WTC11 (cell line): ENCODE results near the gene SGPP2. TPM values are rescaled to one million over a fixed set of nuclear protein-coding genes. Genes with fewer than 3 reads are reported as not detected.

Experiments used
- ATAC-seq: fragments of 200-7000 bp; cut with Tn5 transposase; 2 replicates; pipeline ENCODE4 v1.10.0; 2021; ENCODE audit warnings: mild to moderate bottlenecking, moderate library complexity
- CTCF ChIA-PET: fragments of 300-600 bp; sonication (Branson Sonifier 250); formaldehyde crosslinking; loops from one replicate; lab custom pipeline; 2021; ENCODE audit warnings: antibody characterized with exemption; lab: Charles Lee
- POLR2A ChIA-PET: fragments of 350-600 bp; sonication (Branson Sonifier 250); formaldehyde crosslinking; loops from one replicate; lab custom pipeline; 2021; ENCODE audit warnings: antibody characterized with exemption; lab: Charles Lee
- DNase-seq: peaks from one replicate; pipeline ENCODE4 v3.0.0; 2021; ENCODE audit warnings: low spot score
- H3K27ac Mint-ChIP-seq: 2 replicates; pipeline ENCODE4 v1.8.0; 2021; ENCODE audit warnings: mixed read lengths
- H3K27me3 Mint-ChIP-seq: 2 replicates; pipeline ENCODE4 v1.8.0; 2021; ENCODE audit warnings: low read depth, mild to moderate bottlenecking, moderate library complexity, mixed read lengths
- H3K36me3 Mint-ChIP-seq: 2 replicates; pipeline ENCODE4 v1.8.0; 2021; ENCODE audit warnings: mixed read lengths
- H3K4me1 Mint-ChIP-seq: 2 replicates; pipeline ENCODE4 v1.8.0; 2022; ENCODE audit warnings: mixed read lengths
- H3K4me3 Mint-ChIP-seq: 2 replicates; pipeline ENCODE4 v1.8.0; 2021; ENCODE audit warnings: mild to moderate bottlenecking, moderate library complexity, mixed read lengths
- H3K9me3 Mint-ChIP-seq: 2 replicates; pipeline ENCODE4 v1.8.0; 2021; ENCODE audit warnings: mixed read lengths
- AR ChIP-seq: fragments of 250-450 bp; sonication (Bioruptor Pico); IDR thresholded peaks from 2 replicates; pipeline ENCODE4 v1.9.0; 2021; ENCODE audit warnings: mild to moderate bottlenecking
- ATF3 ChIP-seq: sonication (generic); formaldehyde crosslinking; conservative IDR thresholded peaks from 2 replicates; pipeline ENCODE4 v1.8.1; 2022; ENCODE audit warnings: mild to moderate bottlenecking, missing genetic modification reagents
- ERG ChIP-seq: fragments of 250-450 bp; sonication (Bioruptor Pico); IDR thresholded peaks from 2 replicates; pipeline ENCODE4 v1.8.0; 2021; ENCODE audit warnings: mild to moderate bottlenecking
- FOXJ3 ChIP-seq: sonication (generic); formaldehyde crosslinking; IDR thresholded peaks from 2 replicates; pipeline ENCODE4 v1.9.0; 2021; ENCODE audit warnings: missing genetic modification reagents, mild to moderate bottlenecking, borderline replicate concordance
- GABPB1 ChIP-seq: sonication (generic); formaldehyde crosslinking; IDR thresholded peaks from 2 replicates; pipeline ENCODE4 v1.8.1; 2023; ENCODE audit warnings: mild to moderate bottlenecking, missing genetic modification reagents
- IRF1 ChIP-seq: sonication (generic); formaldehyde crosslinking; IDR thresholded peaks from 2 replicates; pipeline ENCODE4 v1.8.0; 2023; ENCODE audit warnings: missing genetic modification reagents
- MAX ChIP-seq: sonication (generic); formaldehyde crosslinking; IDR thresholded peaks from 2 replicates; pipeline ENCODE4 v1.8.0; 2022; ENCODE audit warnings: mild to moderate bottlenecking, missing genetic modification reagents
- MXD4 ChIP-seq: fragments of 250-450 bp; sonication (Bioruptor Pico); IDR thresholded peaks from 2 replicates; pipeline ENCODE4 v1.8.0; 2021; ENCODE audit warnings: mild to moderate bottlenecking, moderate library complexity, borderline replicate concordance
- MYBL2 ChIP-seq: sonication (generic); formaldehyde crosslinking; IDR thresholded peaks from 2 replicates; pipeline ENCODE4 v1.8.1; 2023; ENCODE audit warnings: mild to moderate bottlenecking, moderate library complexity, missing genetic modification reagents
- RORB ChIP-seq: fragments of 250-450 bp; sonication (Bioruptor Pico); IDR thresholded peaks from 2 replicates; pipeline ENCODE4 v1.9.0; 2021; ENCODE audit warnings: mild to moderate bottlenecking
- SOX15 ChIP-seq: fragments of 250-450 bp; sonication (Bioruptor Pico); IDR thresholded peaks from 2 replicates; pipeline ENCODE4 v1.9.0; 2021; ENCODE audit warnings: mild to moderate bottlenecking
- STAT6 ChIP-seq: sonication (generic); formaldehyde crosslinking; conservative IDR thresholded peaks from 2 replicates; pipeline ENCODE4 v1.8.1; 2023; ENCODE audit warnings: mild to moderate bottlenecking, low read depth, missing genetic modification reagents, moderate library complexity
- TEAD1 ChIP-seq: sonication (generic); formaldehyde crosslinking; IDR thresholded peaks from 2 replicates; pipeline ENCODE4 v1.8.0; 2022; ENCODE audit warnings: mild to moderate bottlenecking, missing genetic modification reagents
- TP53 ChIP-seq: sonication (generic); formaldehyde crosslinking; IDR thresholded peaks from 2 replicates; pipeline ENCODE4 v1.8.1; 2023; ENCODE audit warnings: mild to moderate bottlenecking, missing genetic modification reagents
- ZNF232 ChIP-seq: sonication (generic); formaldehyde crosslinking; IDR thresholded peaks from 2 replicates; pipeline ENCODE4 v1.8.0; 2022; ENCODE audit warnings: mild to moderate bottlenecking, missing genetic modification reagents
- ZNF317 ChIP-seq: sonication (generic); formaldehyde crosslinking; IDR thresholded peaks from 2 replicates; pipeline ENCODE4 v1.8.1; 2023; ENCODE audit warnings: low read depth, mild to moderate bottlenecking, moderate library complexity, missing genetic modification reagents, borderline replicate concordance
- ZNF416 ChIP-seq: fragments of 250-450 bp; sonication (Bioruptor Pico); IDR thresholded peaks from 2 replicates; pipeline ENCODE4 v1.9.0; 2021; ENCODE audit warnings: mild to moderate bottlenecking, inconsistent platforms
- ZNF423 ChIP-seq: fragments of 250-450 bp; sonication (Bioruptor Pico); IDR thresholded peaks from 2 replicates; pipeline ENCODE4 v2.1.2; 2022; ENCODE audit warnings: mild to moderate bottlenecking, moderate library complexity
- ZNF512 ChIP-seq: sonication (generic); formaldehyde crosslinking; IDR thresholded peaks from 2 replicates; pipeline ENCODE4 v1.8.1; 2022; ENCODE audit warnings: missing genetic modification reagents, borderline replicate concordance
- ZNF671 ChIP-seq: fragments of 250-450 bp; sonication (Bioruptor Pico); IDR thresholded peaks from 2 replicates; pipeline ENCODE4 v1.8.0; 2021; ENCODE audit warnings: mild to moderate bottlenecking
- total RNA-seq: library from RNA; stranded (reverse); gene quantifications from 3 replicates; pipeline ENCODE4 v1.2.3, GENCODE V29; 2021
- TF ChIP-seq, protein P1 (sequence below): sonication (generic); formaldehyde crosslinking; IDR thresholded peaks from 2 replicates; pipeline ENCODE4 v1.8.1; 2022; ENCODE audit warnings: low read depth, mild to moderate bottlenecking, moderate library complexity, missing genetic modification reagents, borderline replicate concordance

SGPP2 gene
- total RNA-seq, 1 experiment from 2014 or later: 0.07 TPM

- TF ChIP-seq ZNF512 (CRISPR knock-in tag): no peak
- TF ChIP-seq MXD4 (CRISPR knock-in tag): no peak
- TF ChIP-seq ZNF416 (CRISPR knock-in tag): no peak
Measured at GRCh38 chr2:222591661-222592060, 167.3 kb downstream of the SGPP2 start (continued).

DNA sequence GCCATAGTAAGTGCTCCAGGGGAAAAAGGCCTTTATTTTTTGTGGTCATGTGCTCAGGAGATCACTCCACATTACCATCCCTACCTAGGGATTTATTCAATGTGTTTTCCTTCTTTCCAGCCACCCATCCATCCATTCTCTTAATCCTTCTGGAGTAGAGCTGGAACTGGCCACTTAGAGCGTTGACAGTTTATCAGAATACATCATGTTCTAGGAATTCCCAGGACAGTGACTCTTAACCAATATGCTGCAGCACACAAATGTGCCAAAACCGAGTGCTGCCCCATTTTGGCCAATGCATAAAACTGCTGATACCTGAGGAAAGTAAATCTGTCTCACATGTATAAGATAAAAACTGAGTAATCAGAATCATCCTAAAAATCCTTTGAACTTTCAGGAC is 167.8 kb downstream of the SGPP2 start:
- Mint-ChIP-seq H3K4me1 (no peaks in the 10 kb centered on the region), H3K4me3 (no peak overlapping the region), H3K27me3 (no peaks in the 10 kb centered on the region), H3K27ac (no peak overlapping the region), H3K9me3 (peaks cover 21% of the 10 kb centered on the region), H3K36me3 (peaks cover 68% of the 10 kb centered on the region)
- ATAC-seq: no peak
- ChIA-PET POLR2A (no interaction called here), CTCF (no interaction called here)
- TF ChIP-seq STAT6 (CRISPR knock-in tag) (no peak), ZNF423 (CRISPR knock-in tag) (no peak), GABPB1 (CRISPR knock-in tag) (no peak), ZNF232 (CRISPR knock-in tag) (no peak), TP53 (CRISPR knock-in tag) (no peak), MAX (CRISPR knock-in tag) (no peak), IRF1 (CRISPR knock-in tag) (no peak), AR (CRISPR knock-in tag) (no peak), RORB (CRISPR knock-in tag) (no peak), FOXJ3 (no peak), ATF3 (CRISPR knock-in tag) (no peak)
- TF ChIP-seq, protein P1, sequence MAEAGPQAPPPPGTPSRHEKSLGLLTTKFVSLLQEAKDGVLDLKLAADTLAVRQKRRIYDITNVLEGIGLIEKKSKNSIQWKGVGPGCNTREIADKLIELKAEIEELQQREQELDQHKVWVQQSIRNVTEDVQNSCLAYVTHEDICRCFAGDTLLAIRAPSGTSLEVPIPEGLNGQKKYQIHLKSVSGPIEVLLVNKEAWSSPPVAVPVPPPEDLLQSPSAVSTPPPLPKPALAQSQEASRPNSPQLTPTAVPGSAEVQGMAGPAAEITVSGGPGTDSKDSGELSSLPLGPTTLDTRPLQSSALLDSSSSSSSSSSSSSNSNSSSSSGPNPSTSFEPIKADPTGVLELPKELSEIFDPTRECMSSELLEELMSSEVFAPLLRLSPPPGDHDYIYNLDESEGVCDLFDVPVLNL: no peak
- DNase-seq: no peak

DNA sequence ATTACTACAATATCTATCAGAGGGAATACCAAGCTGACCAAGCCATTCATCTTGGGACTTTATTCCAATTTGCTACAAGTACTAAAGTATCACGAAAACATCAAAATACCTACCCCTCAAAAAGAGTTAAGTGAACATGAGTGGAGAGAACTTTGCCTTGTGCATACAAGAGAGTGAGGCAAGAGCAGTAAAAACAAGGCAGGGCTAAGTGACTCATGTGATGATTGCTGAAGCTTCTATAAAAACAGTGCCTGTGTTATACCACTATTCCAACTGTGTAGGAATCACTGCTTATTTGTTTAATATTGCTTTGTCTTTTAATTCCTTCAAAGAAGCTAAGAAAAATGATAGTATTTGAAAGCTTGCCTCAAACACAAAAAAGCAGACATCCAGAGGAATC is 170.3 kb downstream of the SGPP2 start:
- ChIA-PET POLR2A (no interaction called here), CTCF (no interaction called here)
- Mint-ChIP-seq H3K4me1 (no peaks in the 10 kb centered on the region), H3K27me3 (no peaks in the 10 kb centered on the region), H3K36me3 (peaks cover 55% of the 10 kb centered on the region), H3K27ac (no peak overlapping the region), H3K9me3 (peaks cover 9% of the 10 kb centered on the region), H3K4me3 (no peak overlapping the region)
- ATAC-seq: no peak
- no peak for DNase-seq
- no peak for TF ChIP-seq SOX15
- TF ChIP-seq GABPB1 (CRISPR knock-in tag): 0 out of 2 replicates have a peak, but pooled peaks have one; percentile 21
- no peak for TF ChIP-seq MYBL2
- TF ChIP-seq ZNF671: no peak
- no peak for TF ChIP-seq TEAD1 (CRISPR knock-in tag)
- no peak for TF ChIP-seq ERG (CRISPR knock-in tag)
- TF ChIP-seq ZNF317 (CRISPR knock-in tag): no peak
